HEK293 (cell line): Measurements from ENCODE around the gene IBSP.

Experiments used
- CTCF ChIA-PET: fragments of 350-600 bp; formaldehyde crosslinking; extraction: SDS; loops from one replicate; lab custom pipeline; 2021; ENCODE audit warnings: antibody characterized with exemption; lab: Yijun Ruan, JAX
- POLR2A ChIA-PET: fragments of 300-600 bp; formaldehyde crosslinking; extraction: SDS; loops from one replicate; lab custom pipeline; 2020; ENCODE audit warnings: antibody characterized with exemption, inconsistent platforms; lab: Yijun Ruan, JAX
- H3K27ac ChIP-seq: fragments of 200-500 bp; sonication (Bioruptor generic); 2 replicates; pipeline ENCODE4 v1.5.1; 2014; ENCODE audit warnings: low read depth, low read length, control low read depth, inconsistent platforms; ENCODE audit errors: extremely low read depth
- H3K36me3 ChIP-seq, 2 experiments: fragments of 200-500 bp in 1 of 2; sonication (Bioruptor generic) in 1 of 2; 1 replicate in 1 of 2; 2 replicates in 1 of 2; pipeline ENCODE4 v1.5.1; 2014 to 2017; ENCODE audit warnings: inconsistent platforms in 2 of 2, low read length in 2 of 2; ENCODE audit not compliant: control insufficient read depth in 2 of 2, insufficient read depth in 1 of 2
- H3K4me1 ChIP-seq: fragments of 200-500 bp; sonication (Bioruptor generic); 2 replicates; pipeline ENCODE4 v1.5.1; 2014; ENCODE audit warnings: mild to moderate bottlenecking, low read length, inconsistent platforms; ENCODE audit not compliant: control insufficient read depth, insufficient read depth
- H3K4me3 ChIP-seq: 2 replicates; pipeline ENCODE4 v1.5.1; 2011; ENCODE audit warnings: low read depth, mild to moderate bottlenecking, control low read depth, low read length, moderate library complexity
- H3K9me3 ChIP-seq: fragments of 200-500 bp; sonication (Bioruptor generic); 2 replicates; pipeline ENCODE4 v1.5.1; 2014; ENCODE audit warnings: low read depth, low read length, inconsistent platforms; ENCODE audit not compliant: control insufficient read depth, insufficient read depth
- HOXC10 ChIP-seq: sonication (generic); formaldehyde crosslinking; IDR thresholded peaks from 2 replicates; pipeline ENCODE4 v1.8.1; 2023; ENCODE audit warnings: mild to moderate bottlenecking, missing genetic modification reagents
- KLF7 ChIP-seq: fragments of 450-650 bp; formaldehyde crosslinking; IDR thresholded peaks from 2 replicates; pipeline ENCODE4 v1.5.1; 2016; ENCODE audit warnings: missing biosample characterization, missing genetic modification characterization, borderline replicate concordance
- MZF1 ChIP-seq: fragments of 450-650 bp; formaldehyde crosslinking; IDR thresholded peaks from 2 replicates; pipeline ENCODE4 v1.5.1; 2017; ENCODE audit warnings: missing biosample characterization, missing genetic modification characterization, borderline replicate concordance
- SETDB1 ChIP-seq: IDR thresholded peaks from one replicate; pipeline ENCODE4 v1.6.1; 2017; ENCODE audit warnings: mild to moderate bottlenecking, low read length, moderate library complexity, mixed read lengths; ENCODE audit not compliant: insufficient read length
- TCF7L2 ChIP-seq: IDR thresholded peaks from 2 replicates; pipeline ENCODE4 v1.6.1; 2011; ENCODE audit warnings: low read depth, mild to moderate bottlenecking, inconsistent platforms, low read length, moderate library complexity, borderline replicate concordance
- ZBTB48 ChIP-seq: fragments of 450-650 bp; formaldehyde crosslinking; IDR thresholded peaks from 2 replicates; pipeline ENCODE4 v1.5.1; 2016; ENCODE audit warnings: missing biosample characterization, missing genetic modification characterization
- ZNF140 ChIP-seq: fragments of 450-650 bp; formaldehyde crosslinking; IDR thresholded peaks from 2 replicates; pipeline ENCODE4 v1.5.1; 2016; ENCODE audit warnings: missing biosample characterization, missing genetic modification characterization
- ZNF155 ChIP-seq: fragments of 450-650 bp; formaldehyde crosslinking; IDR thresholded peaks from 2 replicates; pipeline ENCODE4 v1.5.1; 2016; ENCODE audit warnings: missing biosample characterization, missing genetic modification characterization
- ZNF223 ChIP-seq: fragments of 450-650 bp; formaldehyde crosslinking; IDR thresholded peaks from 2 replicates; pipeline ENCODE4 v1.5.1; 2016; ENCODE audit warnings: missing biosample characterization, missing genetic modification characterization
- ZNF266 ChIP-seq: fragments of 450-650 bp; formaldehyde crosslinking; IDR thresholded peaks from 2 replicates; pipeline ENCODE4 v1.5.1; 2016; ENCODE audit warnings: missing biosample characterization, missing genetic modification characterization, low read depth
- ZNF558 ChIP-seq: fragments of 450-650 bp; formaldehyde crosslinking; IDR thresholded peaks from 2 replicates; pipeline ENCODE4 v1.5.1; 2016; ENCODE audit warnings: missing biosample characterization, missing genetic modification characterization
- ZNF624 ChIP-seq: fragments of 450-650 bp; formaldehyde crosslinking; IDR thresholded peaks from 2 replicates; pipeline ENCODE4 v1.5.1; 2017; ENCODE audit warnings: missing biosample characterization, missing genetic modification characterization
- TF ChIP-seq, protein P1 (sequence below): fragments of 450-650 bp; formaldehyde crosslinking; IDR thresholded peaks from 2 replicates; pipeline ENCODE4 v1.5.1; 2016; ENCODE audit warnings: missing biosample characterization, missing genetic modification characterization, borderline replicate concordance
- TF ChIP-seq, protein P2 (sequence below): fragments of 450-650 bp; formaldehyde crosslinking; IDR thresholded peaks from 2 replicates; pipeline ENCODE4 v1.5.1; 2017; ENCODE audit warnings: missing biosample characterization, missing genetic modification characterization
- TF ChIP-seq, protein P3 (sequence below): fragments of 450-650 bp; IDR thresholded peaks from 2 replicates; pipeline ENCODE4 v1.5.1; 2018; ENCODE audit warnings: missing biosample characterization, mild to moderate bottlenecking, missing genetic modification characterization
- TF ChIP-seq, protein P4 (sequence below): fragments of 450-650 bp; formaldehyde crosslinking; IDR thresholded peaks from 2 replicates; pipeline ENCODE4 v1.5.1; 2016; ENCODE audit warnings: missing biosample characterization, missing genetic modification characterization

IBSP gene

DNA sequence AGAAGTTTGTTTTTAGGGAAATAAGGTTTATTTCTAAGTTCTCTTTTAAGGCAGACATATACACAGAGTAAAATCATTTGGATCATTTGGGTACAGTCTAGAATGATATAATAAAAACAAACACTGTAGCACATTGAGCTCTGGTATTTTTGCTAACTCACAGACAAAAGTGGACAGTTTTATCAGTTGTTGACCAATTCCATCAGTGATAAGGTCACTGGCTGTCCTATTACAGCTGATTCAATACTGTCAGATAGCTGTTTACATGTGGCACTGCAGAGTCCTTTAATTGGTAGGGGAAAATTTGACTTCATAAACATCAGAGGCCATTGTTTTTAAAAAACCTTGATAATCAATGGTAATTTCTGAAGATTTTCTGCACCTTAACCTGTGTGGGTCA is 3.5 kb downstream of the IBSP start:
- Histone ChIP-seq H3K36me3 (no peaks in the 10 kb centered on the region), H3K9me3 (no peaks in the 10 kb centered on the region), H3K4me3 (no peak overlapping the region), H3K4me1 (no peaks in the 10 kb centered on the region), H3K27ac (no peak overlapping the region)
- POLR2A ChIA-PET: no interaction called here
- TF ChIP-seq TCF7L2 (no peak), ZNF266 (tag by site-specific recombination) (no peak), ZNF155 (tag by site-specific recombination) (no peak), ZNF223 (tag by site-specific recombination) (no peak), MZF1 (no peak), ZNF558 (tag by site-specific recombination) (no peak), KLF7 (no peak), ZNF140 (tag by site-specific recombination) (no peak), ZBTB48 (no peak), HOXC10 (no peak), ZNF624 (no peak), SETDB1 (no peak)
- TF ChIP-seq, protein P1, sequence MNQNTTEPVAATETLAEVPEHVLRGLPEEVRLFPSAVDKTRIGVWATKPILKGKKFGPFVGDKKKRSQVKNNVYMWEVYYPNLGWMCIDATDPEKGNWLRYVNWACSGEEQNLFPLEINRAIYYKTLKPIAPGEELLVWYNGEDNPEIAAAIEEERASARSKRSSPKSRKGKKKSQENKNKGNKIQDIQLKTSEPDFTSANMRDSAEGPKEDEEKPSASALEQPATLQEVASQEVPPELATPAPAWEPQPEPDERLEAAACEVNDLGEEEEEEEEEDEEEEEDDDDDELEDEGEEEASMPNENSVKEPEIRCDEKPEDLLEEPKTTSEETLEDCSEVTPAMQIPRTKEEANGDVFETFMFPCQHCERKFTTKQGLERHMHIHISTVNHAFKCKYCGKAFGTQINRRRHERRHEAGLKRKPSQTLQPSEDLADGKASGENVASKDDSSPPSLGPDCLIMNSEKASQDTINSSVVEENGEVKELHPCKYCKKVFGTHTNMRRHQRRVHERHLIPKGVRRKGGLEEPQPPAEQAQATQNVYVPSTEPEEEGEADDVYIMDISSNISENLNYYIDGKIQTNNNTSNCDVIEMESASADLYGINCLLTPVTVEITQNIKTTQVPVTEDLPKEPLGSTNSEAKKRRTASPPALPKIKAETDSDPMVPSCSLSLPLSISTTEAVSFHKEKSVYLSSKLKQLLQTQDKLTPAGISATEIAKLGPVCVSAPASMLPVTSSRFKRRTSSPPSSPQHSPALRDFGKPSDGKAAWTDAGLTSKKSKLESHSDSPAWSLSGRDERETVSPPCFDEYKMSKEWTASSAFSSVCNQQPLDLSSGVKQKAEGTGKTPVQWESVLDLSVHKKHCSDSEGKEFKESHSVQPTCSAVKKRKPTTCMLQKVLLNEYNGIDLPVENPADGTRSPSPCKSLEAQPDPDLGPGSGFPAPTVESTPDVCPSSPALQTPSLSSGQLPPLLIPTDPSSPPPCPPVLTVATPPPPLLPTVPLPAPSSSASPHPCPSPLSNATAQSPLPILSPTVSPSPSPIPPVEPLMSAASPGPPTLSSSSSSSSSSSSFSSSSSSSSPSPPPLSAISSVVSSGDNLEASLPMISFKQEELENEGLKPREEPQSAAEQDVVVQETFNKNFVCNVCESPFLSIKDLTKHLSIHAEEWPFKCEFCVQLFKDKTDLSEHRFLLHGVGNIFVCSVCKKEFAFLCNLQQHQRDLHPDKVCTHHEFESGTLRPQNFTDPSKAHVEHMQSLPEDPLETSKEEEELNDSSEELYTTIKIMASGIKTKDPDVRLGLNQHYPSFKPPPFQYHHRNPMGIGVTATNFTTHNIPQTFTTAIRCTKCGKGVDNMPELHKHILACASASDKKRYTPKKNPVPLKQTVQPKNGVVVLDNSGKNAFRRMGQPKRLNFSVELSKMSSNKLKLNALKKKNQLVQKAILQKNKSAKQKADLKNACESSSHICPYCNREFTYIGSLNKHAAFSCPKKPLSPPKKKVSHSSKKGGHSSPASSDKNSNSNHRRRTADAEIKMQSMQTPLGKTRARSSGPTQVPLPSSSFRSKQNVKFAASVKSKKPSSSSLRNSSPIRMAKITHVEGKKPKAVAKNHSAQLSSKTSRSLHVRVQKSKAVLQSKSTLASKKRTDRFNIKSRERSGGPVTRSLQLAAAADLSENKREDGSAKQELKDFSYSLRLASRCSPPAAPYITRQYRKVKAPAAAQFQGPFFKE (tag by site-specific recombination): no peak
- TF ChIP-seq, protein P2, sequence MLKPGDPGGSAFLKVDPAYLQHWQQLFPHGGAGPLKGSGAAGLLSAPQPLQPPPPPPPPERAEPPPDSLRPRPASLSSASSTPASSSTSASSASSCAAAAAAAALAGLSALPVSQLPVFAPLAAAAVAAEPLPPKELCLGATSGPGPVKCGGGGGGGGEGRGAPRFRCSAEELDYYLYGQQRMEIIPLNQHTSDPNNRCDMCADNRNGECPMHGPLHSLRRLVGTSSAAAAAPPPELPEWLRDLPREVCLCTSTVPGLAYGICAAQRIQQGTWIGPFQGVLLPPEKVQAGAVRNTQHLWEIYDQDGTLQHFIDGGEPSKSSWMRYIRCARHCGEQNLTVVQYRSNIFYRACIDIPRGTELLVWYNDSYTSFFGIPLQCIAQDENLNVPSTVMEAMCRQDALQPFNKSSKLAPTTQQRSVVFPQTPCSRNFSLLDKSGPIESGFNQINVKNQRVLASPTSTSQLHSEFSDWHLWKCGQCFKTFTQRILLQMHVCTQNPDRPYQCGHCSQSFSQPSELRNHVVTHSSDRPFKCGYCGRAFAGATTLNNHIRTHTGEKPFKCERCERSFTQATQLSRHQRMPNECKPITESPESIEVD (tag by site-specific recombination): no peak
- TF ChIP-seq, protein P3, sequence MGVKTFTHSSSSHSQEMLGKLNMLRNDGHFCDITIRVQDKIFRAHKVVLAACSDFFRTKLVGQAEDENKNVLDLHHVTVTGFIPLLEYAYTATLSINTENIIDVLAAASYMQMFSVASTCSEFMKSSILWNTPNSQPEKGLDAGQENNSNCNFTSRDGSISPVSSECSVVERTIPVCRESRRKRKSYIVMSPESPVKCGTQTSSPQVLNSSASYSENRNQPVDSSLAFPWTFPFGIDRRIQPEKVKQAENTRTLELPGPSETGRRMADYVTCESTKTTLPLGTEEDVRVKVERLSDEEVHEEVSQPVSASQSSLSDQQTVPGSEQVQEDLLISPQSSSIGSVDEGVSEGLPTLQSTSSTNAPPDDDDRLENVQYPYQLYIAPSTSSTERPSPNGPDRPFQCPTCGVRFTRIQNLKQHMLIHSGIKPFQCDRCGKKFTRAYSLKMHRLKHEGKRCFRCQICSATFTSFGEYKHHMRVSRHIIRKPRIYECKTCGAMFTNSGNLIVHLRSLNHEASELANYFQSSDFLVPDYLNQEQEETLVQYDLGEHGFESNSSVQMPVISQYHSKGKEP (tag by site-specific recombination): no peak
- TF ChIP-seq, protein P4, sequence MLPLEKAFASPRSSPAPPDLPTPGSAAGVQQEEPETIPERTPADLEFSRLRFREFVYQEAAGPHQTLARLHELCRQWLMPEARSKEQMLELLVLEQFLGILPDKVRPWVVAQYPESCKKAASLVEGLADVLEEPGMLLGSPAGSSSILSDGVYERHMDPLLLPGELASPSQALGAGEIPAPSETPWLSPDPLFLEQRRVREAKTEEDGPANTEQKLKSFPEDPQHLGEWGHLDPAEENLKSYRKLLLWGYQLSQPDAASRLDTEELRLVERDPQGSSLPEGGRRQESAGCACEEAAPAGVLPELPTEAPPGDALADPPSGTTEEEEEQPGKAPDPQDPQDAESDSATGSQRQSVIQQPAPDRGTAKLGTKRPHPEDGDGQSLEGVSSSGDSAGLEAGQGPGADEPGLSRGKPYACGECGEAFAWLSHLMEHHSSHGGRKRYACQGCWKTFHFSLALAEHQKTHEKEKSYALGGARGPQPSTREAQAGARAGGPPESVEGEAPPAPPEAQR (tag by site-specific recombination): no peak
- CTCF ChIA-PET: interaction anchor here (0.6 kb wide), 1 partner anchor 44 kb away, joined by 3 read pairs; no protein-coding TSS in a partner anchor
